ENCODE results near the gene EHBP1L1.

GRCh38 chr11:65625628-65626342 lies 49.9 kb downstream of the EHBP1L1 start:
- TF ChIP-seq POLR2A (IDR thresholded peaks at IDR 0.05): no peak
- TF ChIP-seq CTCF (IDR thresholded peaks at IDR 0.05): no peak

Data from lower leg skin (tissue), 3 donors.